SW 1271 (cell line): ENCODE results near the gene QPCT.
"Not testable (repeated sequence)": the region's sequence is repeated elsewhere in the genome, so short reads cannot be mapped to it uniquely, and the experiment has no call there.

Experiments
- DNase-seq, 2 experiments: peaks; one replicate each; lab custom pipeline; 2025; lab: John Stamatoyannopoulos, UW

The QPCT gene

GRCh38 chr2:37391711-37392110, 47.3 kb downstream of the QPCT start:
- no peak for DNase-seq

- no peak for DNase-seq
These were observed 48.0 kb downstream of the QPCT start for GRCh38 chr2:37392428-37392827.

GRCh38 chr2:37394263-37394662, 49.8 kb downstream of the QPCT start:
- no peak for DNase-seq

- no peak for DNase-seq
These were observed 50.5 kb downstream of the QPCT start for GRCh38 chr2:37394796-37395555.

GRCh38 chr2:37396890-37397565, 52.6 kb downstream of the QPCT start:
- no peak for DNase-seq

GRCh38 chr2:37398990-37399389, 54.6 kb downstream of the QPCT start:
- DNase-seq: no peak

GRCh38 chr2:37400041-37400440, 55.6 kb downstream of the QPCT start:
- no peak for DNase-seq

- DNase-seq: no peak
These were observed 58.2 kb downstream of the QPCT start for GRCh38 chr2:37402636-37403035.

GRCh38 chr2:37405781-37406180, 61.4 kb downstream of the QPCT start:
- DNase-seq: no peak

- no peak for DNase-seq
These were observed 67.8 kb downstream of the QPCT start for GRCh38 chr2:37412231-37412630.

- not testable (repeated sequence) for DNase-seq
These were observed 69.6 kb downstream of the QPCT start for GRCh38 chr2:37413911-37414469.

GRCh38 chr2:37414470-37414949, 70.1 kb downstream of the QPCT start:
- DNase-seq: peak; percentile 58 to 80

GRCh38 chr2:37415128-37415820, 70.8 kb downstream of the QPCT start:
- peak in 1 of 2 experiments; percentile 45 for DNase-seq

- no peak for DNase-seq
These were observed 72.9 kb downstream of the QPCT start for GRCh38 chr2:37417321-37417720.

GRCh38 chr2:37418956-37419355, 74.5 kb downstream of the QPCT start:
- no peak for DNase-seq

GRCh38 chr2:37421686-37422085, 77.3 kb downstream of the QPCT start:
- no peak for DNase-seq

- DNase-seq: no peak
These were observed 78.4 kb downstream of the QPCT start for GRCh38 chr2:37422816-37423215.
